Left lung (tissue), 10 donors: ENCODE measurements around the gene TCFL5. TPM values are rescaled to one million over a fixed set of nuclear protein-coding genes. Genes with fewer than 3 reads are reported as not detected.
"Not testable (repeated sequence)": the region's sequence is repeated elsewhere in the genome, so short reads cannot be mapped to it uniquely, and the experiment has no call there.

Source experiments
- ATAC-seq: fragments of 200-7000 bp; cut with Tn5 transposase; one replicate; pipeline ENCODE4 v1.9.1; 2020; ENCODE audit warnings: moderate library complexity
- DNase-seq, 4 donors: peaks; one replicate each; pipeline ENCODE4 v3.0.0-alpha.2; 2013 to 2020
- H3K27ac ChIP-seq, 2 donors: fragments of 200-600 bp; sonication (generic) in 1 of 2; one replicate each; pipeline versions ENCODE4 v1.5.0 to v1.8.0; 2020 to 2021
- H3K27me3 ChIP-seq, 2 donors: fragments of 200-600 bp; sonication (generic) in 1 of 2; one replicate each; pipeline versions ENCODE4 v1.5.0 to v1.8.0; 2020 to 2021
- H3K36me3 ChIP-seq, 2 donors: fragments of 200-600 bp; sonication (generic) in 1 of 2; one replicate each; pipeline versions ENCODE4 v1.5.0 to v1.8.0; 2020 to 2021
- H3K4me1 ChIP-seq, 2 donors: fragments of 200-600 bp; one replicate each; pipeline ENCODE4 v1.8.0; 2021
- H3K4me3 ChIP-seq, 2 donors: fragments of 200-600 bp; sonication (generic) in 1 of 2; one replicate each; pipeline versions ENCODE4 v1.5.0 to v1.8.0; 2020 to 2021; ENCODE audit warnings: mild to moderate bottlenecking in 1 of 2
- H3K9me3 ChIP-seq, 2 donors: fragments of 200-600 bp; sonication (generic) in 1 of 2; one replicate each; pipeline versions ENCODE4 v1.5.0 to v1.8.0; 2020 to 2021
- intact Hi-C, 2 donors: fragments of 100-400 bp; cut with DNase I; formaldehyde crosslinking; loops; one replicate each; pipeline versions ENCODE4 v1.11.2 to v1.14.2; 2022
- polyA plus RNA-seq, 6 donors: library from polyadenylated mRNA; unstranded; fragments of 120-200 nt; gene quantifications; one replicate each; pipeline ENCODE4 v1.2.1, GENCODE V29; 2013; ENCODE audit not compliant: insufficient read length in 6 of 6
- total RNA-seq, 2 donors: library from RNA; stranded (reverse); fragmentation: NEBNext Ultra II Directional; extraction: Animal tissue kit (Norgen Biotek cat#: 25700); gene quantifications; one replicate each; pipeline ENCODE4 v1.2.1, GENCODE V29; 2021
- TF ChIP-seq, protein P1 (sequence below), 2 donors: fragments of 200-600 bp; sonication (generic) in 1 of 2; IDR thresholded peaks; one replicate each; pipeline versions ENCODE4 v1.5.0 to v1.8.0; 2021; ENCODE audit warnings: antibody characterized with exemption in 2 of 2
- donor health status: DM: no; HTN: yes; CAD: no.
- donor health status: DM: no; HTN: no; CAD: no.

The TCFL5 gene
- total and polyA plus RNA-seq, 8 donors, result 7.4 to 13.7 (median 10.9) TPM

DNA sequence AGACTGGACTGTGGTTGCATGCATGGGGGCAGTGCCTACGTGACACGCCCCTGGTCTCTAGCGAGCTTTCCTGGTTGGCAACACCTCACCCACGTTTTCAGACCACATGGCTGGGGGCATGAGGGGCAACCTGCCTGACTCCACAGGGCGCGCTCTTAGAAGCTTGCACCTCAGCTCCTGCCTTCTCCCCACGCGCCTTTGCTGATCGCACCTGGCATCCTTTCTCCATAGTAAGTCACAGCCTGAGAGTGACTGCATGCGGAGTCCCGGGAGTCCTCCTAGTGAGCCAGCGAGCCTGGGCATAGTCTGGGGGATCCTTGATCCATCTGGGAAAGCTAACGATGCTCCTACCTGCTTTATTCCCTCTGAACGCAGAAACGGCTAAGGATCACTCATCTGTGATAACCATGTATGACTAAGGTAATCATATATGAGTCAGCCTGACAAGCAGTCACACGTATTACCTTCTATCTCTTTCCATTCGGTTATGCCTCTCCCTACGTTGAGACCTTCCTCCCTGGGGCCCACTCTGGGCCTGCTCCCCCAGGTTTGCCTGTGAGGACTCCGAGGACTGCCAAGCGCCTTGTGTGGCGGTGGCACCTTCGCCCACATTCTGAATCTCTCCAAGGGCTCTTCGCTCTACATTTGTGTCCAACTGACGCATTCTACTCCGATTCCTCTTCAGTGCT is 4.5 kb downstream of the TCFL5 start:
- Histone ChIP-seq H3K27me3 (peaks cover 0 to 12% of the 10 kb centered on the region in 2 donors), H3K27ac (no peak overlapping the region), H3K36me3 (peaks cover 0 to 33% of the 10 kb centered on the region in 2 donors), H3K9me3 (no peaks in the 10 kb centered on the region), H3K4me3 (no peak overlapping the region), H3K4me1 (peaks cover 7 to 15% of the 10 kb centered on the region in 2 donors)
- peak in 1 of 4 donors; percentile 25 for DNase-seq
- ATAC-seq, result no peak
- TF ChIP-seq, protein P1, sequence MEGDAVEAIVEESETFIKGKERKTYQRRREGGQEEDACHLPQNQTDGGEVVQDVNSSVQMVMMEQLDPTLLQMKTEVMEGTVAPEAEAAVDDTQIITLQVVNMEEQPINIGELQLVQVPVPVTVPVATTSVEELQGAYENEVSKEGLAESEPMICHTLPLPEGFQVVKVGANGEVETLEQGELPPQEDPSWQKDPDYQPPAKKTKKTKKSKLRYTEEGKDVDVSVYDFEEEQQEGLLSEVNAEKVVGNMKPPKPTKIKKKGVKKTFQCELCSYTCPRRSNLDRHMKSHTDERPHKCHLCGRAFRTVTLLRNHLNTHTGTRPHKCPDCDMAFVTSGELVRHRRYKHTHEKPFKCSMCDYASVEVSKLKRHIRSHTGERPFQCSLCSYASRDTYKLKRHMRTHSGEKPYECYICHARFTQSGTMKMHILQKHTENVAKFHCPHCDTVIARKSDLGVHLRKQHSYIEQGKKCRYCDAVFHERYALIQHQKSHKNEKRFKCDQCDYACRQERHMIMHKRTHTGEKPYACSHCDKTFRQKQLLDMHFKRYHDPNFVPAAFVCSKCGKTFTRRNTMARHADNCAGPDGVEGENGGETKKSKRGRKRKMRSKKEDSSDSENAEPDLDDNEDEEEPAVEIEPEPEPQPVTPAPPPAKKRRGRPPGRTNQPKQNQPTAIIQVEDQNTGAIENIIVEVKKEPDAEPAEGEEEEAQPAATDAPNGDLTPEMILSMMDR (IDR thresholded peaks at IDR 0.05), result no peak
- intact Hi-C loops, result no loop called here

DNA sequence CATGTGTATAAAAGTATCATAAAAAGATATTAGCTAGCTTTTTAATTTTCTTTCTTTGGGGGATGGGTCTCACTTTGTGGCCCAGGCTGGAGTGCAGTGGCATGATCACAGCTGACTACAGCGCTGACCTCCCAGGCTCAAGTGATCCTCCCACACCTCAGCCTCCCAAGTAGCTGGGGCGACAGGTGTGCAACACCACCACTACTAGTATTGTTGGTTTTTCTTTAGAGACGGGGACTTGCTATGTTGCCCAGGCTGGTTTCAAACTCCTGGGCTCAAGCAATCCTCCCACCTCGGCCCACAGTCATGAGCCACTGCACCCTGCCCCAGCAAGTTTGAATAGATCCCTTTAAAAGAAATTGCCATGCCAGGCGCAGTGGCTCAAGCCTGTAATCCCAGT is 6.5 kb downstream of the TCFL5 start:
- Histone ChIP-seq H3K4me1 (peaks cover 2 to 6% of the 10 kb centered on the region in 2 donors), H3K27ac (no peak overlapping the region), H3K9me3 (no peaks in the 10 kb centered on the region), H3K27me3 (peaks cover 0 to 5% of the 10 kb centered on the region in 2 donors), H3K4me3 (no peak overlapping the region), H3K36me3 (peaks cover 0 to 36% of the 10 kb centered on the region in 2 donors)
- ATAC-seq (no peak), DNase-seq (no peak)
- TF ChIP-seq, protein P1 (IDR thresholded peaks at IDR 0.05), result no peak
- intact Hi-C loops, result no loop called here

DNA sequence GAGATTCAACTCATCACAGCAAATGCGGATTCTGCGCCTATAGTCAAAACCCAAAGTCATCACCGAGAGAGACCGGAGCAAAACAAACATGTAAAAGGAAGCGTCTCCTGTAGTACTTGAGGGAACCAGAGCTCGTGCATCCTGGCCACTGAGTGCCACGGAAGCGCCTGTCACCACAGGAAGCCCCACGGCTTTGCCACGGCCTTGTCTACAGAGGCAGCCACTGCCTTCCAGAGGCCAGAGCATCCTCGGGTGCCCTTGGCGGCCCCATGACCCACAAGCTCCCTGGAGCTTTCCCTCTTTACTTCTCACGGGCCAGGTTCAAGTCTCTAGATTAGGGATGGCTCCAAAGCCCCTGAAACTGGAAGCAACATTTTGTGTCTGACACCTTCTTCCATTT is 7.5 kb downstream of the TCFL5 start:
- no peak overlapping the region for H3K4me3 ChIP-seq
- intact Hi-C loops, result no loop called here
- H3K9me3 ChIP-seq, result no peaks in the 10 kb centered on the region
- H3K36me3 ChIP-seq, result peaks cover 0 to 36% of the 10 kb centered on the region in 2 donors
- no peak for ATAC-seq
- H3K27me3 ChIP-seq, result no peaks in the 10 kb centered on the region
- H3K4me1 ChIP-seq, result no peaks in the 10 kb centered on the region
- H3K27ac ChIP-seq, result no peak overlapping the region
- DNase-seq, result peak in 1 of 4 donors; percentile 24
- TF ChIP-seq, protein P1 (IDR thresholded peaks at IDR 0.05), result no peak

DNA sequence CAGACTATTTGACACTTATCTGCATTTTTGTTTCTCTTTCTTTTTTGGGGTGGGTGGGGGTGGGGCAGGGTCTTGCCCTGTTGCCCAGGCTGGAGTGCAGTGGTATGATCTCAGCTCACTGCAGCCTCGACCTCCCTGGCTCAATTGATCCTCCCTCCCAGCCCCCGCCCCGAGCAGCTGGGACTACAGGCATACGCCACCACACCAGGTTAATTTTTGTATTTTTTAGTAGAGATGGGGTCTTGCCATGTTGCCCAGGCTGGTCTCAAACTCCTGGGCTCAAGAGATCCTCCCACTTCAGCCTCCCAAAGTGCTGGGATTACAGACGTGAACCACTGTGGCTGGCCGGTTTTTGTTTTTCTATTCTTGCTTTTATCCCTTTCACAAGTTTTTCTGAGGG is 8.3 kb downstream of the TCFL5 start:
- DNase-seq, result peak in 1 of 4 donors; percentile 1
- intact Hi-C loops, result not testable (repeated sequence)
- H3K36me3 ChIP-seq, result peaks cover 0 to 36% of the 10 kb centered on the region in 2 donors

DNA sequence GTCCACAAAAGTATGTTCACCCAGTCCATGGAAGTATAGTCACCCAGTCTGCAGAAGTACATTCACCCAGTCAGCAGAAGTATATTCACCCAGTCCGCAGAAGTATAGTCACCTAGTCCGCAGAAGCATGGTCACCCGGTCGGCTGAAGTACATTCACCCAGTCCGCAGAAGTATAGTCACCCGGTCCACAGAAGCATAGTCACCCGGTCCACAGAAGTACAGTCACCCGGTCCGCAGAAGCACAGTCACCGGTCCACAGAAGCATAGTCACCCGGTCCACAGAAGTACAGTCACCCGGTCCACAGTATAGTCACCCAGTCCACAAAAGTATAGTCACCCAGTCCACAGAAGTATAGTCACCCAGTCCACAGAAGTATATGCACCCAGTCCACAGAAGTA is 8.8 kb downstream of the TCFL5 start:
- TF ChIP-seq, protein P1 (IDR thresholded peaks at IDR 0.05), result no peak
- Histone ChIP-seq H3K4me3 (no peak overlapping the region), H3K4me1 (no peaks in the 10 kb centered on the region), H3K36me3 (peaks cover 0 to 36% of the 10 kb centered on the region in 2 donors), H3K27ac (no peak overlapping the region), H3K9me3 (no peaks in the 10 kb centered on the region), H3K27me3 (no peaks in the 10 kb centered on the region)
- intact Hi-C loops, result no loop called here
- DNase-seq (no peak), ATAC-seq (no peak)

More for the DNA sequence above, 8.3 kb downstream of the TCFL5 start:
- H3K27ac ChIP-seq, H3K27me3 ChIP-seq, H3K4me1 ChIP-seq, ATAC-seq, H3K4me3 ChIP-seq, H3K9me3 ChIP-seq: not testable (repeated sequence)

DNA sequence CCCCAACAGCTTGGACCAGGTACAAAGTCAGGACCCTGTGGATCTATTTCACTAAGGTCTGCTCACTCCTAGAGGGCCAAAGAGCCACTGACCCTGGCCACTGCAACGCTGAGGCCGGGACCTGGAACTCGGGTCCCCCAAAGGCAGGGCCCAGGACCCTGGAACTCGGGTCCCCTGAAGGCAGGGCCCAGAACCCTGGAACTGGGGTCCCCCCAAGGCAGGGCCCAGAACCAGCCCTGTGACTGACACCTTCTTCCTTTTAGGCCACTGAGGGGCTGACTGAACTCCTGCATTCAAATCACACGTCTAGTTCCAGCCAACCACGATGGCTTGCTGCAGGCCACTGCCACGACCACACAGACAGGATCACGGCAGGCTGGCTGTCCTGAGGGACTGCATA is 9.4 kb downstream of the TCFL5 start:
- Histone ChIP-seq H3K36me3 (peaks cover 0 to 33% of the 10 kb centered on the region in 2 donors), H3K4me1 (no peaks in the 10 kb centered on the region), H3K9me3 (no peaks in the 10 kb centered on the region), H3K27ac (no peak overlapping the region), H3K27me3 (no peaks in the 10 kb centered on the region), H3K4me3 (no peak overlapping the region)
- intact Hi-C loops, result no loop called here
- no peak for ATAC-seq
- DNase-seq, result no peak
- TF ChIP-seq, protein P1 (IDR thresholded peaks at IDR 0.05), result no peak
